GM10847 (cell line): Measurements from ENCODE around the gene IFTAP.

ENCODE experiments used
- POLR2A ChIP-seq: IDR thresholded peaks from 2 replicates; pipeline ENCODE4 v1.6.1; 2011; ENCODE audit not compliant: insufficient read length; ENCODE audit errors: extremely low read depth

The IFTAP gene

GRCh38 chr11:36594316-36594989, at the start of gene IFTAP:
TSS of gene IFTAP (plus strand) at chr11:36594502. CDS start at chr11:36610104, 15,602 bp downstream.
- TF ChIP-seq POLR2A, result no peak

GRCh38 chr11:36550385-36551115, 43.8 kb upstream of the IFTAP start:
- TF ChIP-seq POLR2A, result no peak

- TF ChIP-seq POLR2A, result no peak
These were observed 36.3 kb upstream of the IFTAP start for GRCh38 chr11:36557991-36558390.

- no peak for TF ChIP-seq POLR2A
These were observed 35.5 kb upstream of the IFTAP start for GRCh38 chr11:36558571-36559413.

- no peak for TF ChIP-seq POLR2A
These were observed 29.8 kb upstream of the IFTAP start for GRCh38 chr11:36564376-36565030.

- TF ChIP-seq POLR2A, result no peak
These were observed 29.2 kb upstream of the IFTAP start for GRCh38 chr11:36565031-36565610.

GRCh38 chr11:36566407-36567053, 27.8 kb upstream of the IFTAP start:
- no peak for TF ChIP-seq POLR2A

GRCh38 chr11:36567694-36568093, 26.6 kb upstream of the IFTAP start, which contains the start of gene RAG1:
TSS of gene RAG1 (plus strand) at chr11:36568007. CDS start at chr11:36573305, 5,298 bp downstream.
- TF ChIP-seq POLR2A, result no peak

- TF ChIP-seq POLR2A, result no peak
These were observed 25.2 kb upstream of the IFTAP start for GRCh38 chr11:36569095-36569494.

- no peak for TF ChIP-seq POLR2A
These were observed 19.8 kb upstream of the IFTAP start for GRCh38 chr11:36574486-36574885.

- no peak for TF ChIP-seq POLR2A
These were observed 16.9 kb upstream of the IFTAP start for GRCh38 chr11:36577373-36577772.

- TF ChIP-seq POLR2A, result no peak
These were observed 16.4 kb upstream of the IFTAP start for GRCh38 chr11:36577859-36578258.

- TF ChIP-seq POLR2A, result no peak
These were observed 15.8 kb upstream of the IFTAP start for GRCh38 chr11:36578458-36578857.

- TF ChIP-seq POLR2A, result no peak
These were observed 12.8 kb upstream of the IFTAP start for GRCh38 chr11:36581536-36581935.
